ENCODE data around the gene CHST3.
"Not testable (repeated sequence)": the region's sequence is repeated elsewhere in the genome, so short reads cannot be mapped to it uniquely, and the experiment has no call there.

CHST3 gene

DNA sequence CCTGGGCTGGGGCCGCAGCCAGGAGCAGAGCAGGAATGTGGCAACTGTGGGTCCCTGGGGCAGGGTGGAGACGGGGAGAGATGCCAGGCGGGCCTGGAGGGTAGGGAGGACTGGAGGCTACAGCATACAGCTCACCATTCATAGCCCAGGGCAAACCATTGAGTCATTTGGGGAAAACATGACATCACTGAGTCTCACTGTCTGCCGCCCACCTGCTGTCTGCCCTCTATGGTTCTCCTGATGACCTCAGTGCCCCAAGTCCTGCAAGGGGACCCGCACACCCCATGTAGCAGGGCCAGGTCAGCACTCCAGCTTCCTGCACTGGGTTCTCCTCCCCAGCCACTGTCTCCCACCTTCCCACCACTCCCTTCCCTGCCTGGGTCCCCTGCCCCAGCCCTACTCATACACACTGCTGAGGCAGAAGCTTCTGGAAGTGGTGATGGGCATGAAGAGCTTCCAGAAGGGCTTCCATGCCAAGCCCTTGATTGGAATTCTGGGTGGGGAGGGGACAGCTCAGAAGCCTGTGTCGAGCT is 10.4 kb downstream of the CHST3 start:
- peak; percentile 68 for DNase-seq

DNA sequence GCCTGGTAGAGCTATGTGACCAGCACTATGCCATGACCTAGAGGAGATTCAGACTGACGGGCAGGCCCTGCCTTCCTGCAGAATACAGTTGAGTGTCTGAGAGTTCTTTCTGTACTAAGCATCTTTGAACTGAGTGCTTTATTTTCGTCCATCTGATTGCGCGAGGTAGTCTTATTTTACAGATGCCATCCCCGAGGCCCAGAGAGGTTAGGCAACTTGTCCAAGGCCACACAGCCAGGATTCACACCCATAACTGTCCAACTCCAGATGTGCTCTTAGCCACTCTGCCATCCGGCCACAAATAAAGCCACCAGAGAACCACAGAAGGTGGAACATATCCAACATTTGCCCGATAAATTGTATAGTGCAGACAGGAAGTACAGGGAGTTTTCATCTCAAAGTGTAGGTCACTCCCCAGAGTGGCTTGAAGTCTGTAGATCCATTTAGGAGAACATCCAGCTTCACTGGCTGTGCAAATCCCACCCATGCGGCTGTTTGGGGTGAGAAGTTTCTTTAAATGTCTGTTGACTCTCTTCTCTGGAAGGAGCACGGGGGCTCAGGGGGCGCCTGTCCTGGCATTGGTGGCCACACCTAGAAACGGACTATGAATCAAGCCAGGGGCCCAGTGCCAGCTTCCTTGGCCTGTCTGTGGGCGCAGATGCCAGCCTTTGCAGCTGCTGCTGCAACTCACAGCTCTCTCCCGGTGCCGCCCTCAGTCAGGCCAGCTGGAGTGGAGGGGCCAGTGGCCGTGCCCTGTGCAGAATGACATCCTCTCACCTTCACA is 11.1 kb downstream of the CHST3 start:
- no peak for DNase-seq

DNA sequence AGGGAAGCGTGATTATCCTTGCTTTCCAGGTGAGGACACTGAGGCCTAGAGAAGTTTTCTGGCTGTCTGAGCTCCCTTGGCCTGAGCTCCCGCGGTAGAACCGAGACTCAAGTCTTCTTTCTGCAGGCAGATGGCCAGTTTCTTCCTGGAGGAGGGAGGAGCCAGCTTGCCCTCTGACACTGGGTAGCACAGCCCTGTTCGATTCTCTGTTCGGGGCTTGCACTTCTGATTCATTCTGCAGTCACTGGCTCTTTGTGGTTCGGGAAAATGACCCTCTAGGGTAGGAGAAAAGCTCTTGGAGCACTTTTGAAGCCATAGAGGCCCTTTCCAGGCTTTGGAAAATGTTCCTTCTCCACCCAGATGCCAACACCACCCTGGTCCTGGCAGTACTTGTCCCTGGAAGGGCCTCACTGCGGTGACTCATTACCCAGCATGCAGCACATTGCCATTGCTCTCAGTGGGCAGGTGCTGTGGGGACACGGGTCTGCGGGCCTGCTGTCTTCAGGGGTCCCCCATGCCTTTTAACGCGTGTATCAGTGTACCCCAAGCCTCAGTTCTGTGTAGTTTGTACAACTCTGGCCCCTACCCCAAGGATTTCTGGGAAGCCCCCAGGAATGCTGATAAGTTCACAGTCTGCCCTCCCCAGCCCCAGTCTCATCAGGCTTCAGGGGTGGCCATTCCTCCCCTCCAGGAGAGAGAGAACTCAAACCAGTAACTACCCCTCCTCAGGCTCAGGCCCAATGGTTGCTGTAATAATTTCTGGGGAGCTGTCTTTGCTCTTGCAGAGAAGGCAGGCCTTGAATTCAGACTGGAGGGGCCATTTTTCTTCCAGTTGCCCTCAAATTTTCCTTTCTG is 11.9 kb downstream of the CHST3 start:
- no peak for DNase-seq

DNA sequence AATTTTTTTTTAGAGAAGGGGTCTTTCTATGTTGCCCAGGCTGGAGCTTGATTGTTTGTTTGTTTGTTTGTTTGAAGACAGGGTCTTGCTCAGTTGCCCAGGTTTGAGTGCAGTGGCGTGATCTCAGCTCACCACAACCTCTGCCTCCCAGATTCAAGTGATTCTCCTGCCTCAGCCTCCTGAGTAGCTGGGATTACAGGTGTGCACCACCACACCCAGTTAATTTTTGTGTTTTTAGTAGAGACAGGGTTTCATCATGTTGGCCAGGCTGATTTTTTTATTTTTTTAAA is 13.4 kb downstream of the CHST3 start:
- DNase-seq: not testable (repeated sequence)

DNA sequence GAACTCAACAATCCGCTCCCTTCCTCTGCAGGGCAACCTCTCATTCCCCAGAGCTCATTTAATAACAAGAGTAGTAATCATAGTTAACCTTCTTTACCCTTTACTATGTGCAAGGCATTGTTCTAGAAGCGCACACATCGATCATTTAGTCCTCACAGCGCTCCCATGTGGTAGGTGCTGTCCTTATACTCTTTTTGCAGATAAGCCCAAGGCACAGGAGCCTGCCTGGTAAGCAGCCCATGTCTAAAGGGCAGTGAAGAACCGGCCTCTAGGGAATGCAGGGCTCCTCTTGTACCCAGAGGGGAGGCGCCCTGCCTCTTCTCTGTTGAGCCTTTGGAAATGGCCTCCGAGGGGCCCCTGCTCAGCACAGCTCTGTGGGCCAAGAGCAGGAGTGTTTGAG is 14.3 kb downstream of the CHST3 start:
- no peak for DNase-seq

DNA sequence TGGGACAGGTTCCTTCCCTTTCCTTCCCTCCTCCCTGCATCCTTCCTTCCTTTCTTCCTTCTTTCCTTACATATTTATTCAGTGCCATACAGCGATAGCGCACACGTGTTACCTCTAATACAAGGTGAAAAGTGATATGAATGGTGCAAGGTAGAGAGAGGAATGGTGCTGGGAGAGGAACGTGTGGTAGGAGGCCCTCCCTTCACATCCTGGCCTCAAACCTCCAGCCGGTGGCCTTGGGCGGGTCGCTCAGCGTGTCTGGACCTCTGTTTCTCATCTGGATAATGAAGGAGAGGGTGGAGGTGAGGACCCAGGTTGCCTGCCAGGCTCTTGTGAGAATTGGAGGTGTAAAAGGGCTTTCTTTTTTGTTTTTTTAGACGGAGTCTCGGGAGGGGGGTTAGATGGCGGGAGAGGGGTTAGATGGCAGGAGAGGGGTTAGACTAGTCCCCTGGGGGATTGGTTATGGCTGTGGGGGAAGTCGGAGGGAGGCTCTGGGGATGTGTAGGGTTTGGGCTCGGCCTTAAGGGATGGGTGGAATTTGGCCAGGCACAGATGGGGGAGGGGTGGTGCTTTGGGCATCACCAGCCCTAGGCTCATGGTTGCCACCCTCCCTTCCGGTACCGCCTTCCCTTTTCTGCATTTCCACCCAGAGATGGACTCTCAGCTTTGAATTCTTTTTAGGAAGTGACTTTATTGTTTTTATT is 14.9 kb downstream of the CHST3 start:
- no peak for DNase-seq

DNA sequence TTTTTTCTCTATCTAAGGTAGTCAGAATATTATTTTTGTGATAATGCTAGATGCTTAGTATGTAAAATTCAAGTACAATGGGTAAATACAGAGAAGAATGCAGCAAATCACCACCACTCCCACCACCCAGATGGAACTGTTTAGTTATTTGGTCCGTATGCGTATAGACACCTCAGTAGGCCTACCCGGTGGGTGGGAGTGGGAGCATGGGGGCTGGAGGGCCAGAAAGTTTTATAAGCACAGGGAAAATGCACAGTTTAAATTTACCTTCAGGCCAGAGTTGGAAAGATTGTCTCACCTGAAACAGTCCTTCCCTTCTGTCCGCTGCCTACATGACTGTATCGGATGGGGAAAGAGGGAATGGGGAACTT is 15.5 kb downstream of the CHST3 start:
- DNase-seq: no peak

DNA sequence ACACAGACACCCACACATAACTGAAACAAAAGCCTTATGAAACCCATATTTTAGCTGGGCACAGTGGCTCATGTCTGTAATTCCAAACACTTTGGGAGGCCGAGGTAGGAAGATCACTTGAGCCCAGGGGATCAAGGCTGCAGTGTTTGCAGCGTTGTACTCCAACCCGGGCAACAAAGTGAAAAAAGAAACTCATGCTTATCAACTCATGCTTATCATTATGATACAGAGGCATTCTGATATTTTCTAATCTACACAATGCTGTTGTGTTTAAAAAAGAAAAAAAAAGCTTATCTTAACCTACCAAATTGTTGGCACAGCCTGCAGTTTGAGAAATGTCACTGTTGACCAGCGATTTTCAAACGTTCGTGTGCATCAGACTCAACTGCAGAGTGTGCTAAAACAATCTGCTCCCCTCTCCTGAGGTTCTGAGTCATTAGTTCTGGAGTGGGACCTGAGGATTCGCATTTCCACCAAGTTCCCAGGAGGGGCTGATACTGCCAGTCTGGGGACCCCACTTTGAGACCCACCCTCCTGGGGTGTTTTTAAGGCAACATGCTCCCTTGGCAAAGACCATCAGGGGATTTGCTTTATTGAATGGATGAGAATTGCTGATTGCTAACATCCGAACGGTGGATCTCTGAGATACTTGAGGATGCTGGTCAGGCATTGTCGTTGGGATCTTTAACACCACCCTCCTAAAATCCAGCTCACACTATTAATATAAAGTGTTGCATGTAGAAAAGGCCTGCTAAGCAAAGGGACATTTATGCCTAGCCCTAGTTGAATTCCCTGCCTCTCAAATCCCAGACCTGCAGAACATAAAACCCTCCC is 16.2 kb downstream of the CHST3 start:
- DNase-seq: no peak

DNA sequence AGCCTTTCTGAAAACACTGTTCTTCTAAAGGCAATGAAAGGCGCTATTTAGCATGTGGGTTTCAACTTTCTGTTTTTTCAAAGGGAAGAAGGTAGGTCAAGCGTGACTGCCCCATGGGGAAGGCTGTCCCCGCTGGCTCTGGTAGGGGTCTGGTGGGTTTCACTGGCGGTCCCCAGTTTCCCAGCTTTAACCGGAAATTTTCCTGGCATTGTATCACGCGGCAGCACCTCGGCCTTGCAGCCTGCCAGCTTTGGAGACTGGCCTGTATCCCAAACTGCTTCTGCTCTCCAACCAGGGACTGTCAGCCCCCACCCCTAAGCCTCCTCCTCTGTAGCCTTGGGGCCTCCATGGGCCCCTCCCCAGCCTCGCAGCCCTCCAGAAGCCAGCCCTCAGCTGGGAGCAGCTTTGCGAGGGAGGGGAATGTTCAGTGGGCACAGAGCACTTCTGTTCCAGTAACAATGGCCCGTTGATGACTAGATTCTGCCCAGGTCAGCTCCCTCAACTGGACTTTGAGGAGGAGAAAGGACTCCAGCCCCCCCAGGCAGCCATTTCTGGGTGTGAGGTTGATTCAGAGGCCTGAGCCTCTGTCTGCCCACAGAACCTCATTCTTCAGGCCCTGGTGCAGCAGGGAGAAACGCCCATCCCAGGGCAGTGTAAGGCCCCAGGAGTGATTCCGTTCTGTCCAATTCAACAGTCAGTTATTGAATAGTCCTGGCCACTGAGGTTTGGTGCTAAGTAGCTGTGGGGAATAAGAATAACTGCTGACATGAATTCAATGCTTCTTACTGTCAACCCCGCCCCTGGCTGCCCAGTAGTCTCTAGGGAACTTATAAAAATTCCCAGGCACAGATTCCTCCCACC is 17.1 kb downstream of the CHST3 start:
- no peak for DNase-seq

DNA sequence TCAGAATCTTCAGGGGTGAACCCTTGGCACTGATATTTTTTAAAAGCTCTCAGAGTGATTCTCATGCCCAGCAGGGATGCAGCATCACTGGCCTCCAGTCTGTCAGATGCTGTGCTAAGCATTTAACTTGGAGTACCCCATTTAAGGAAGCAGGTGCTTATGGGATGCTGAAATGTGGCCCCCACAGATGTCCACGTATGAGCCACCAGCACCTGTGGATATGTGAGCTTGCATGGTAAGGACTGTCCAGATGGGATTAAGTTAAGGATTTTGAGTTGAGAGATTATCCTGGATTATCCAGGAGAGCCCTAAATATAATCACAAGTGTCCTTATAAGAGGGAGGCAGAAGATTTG is 17.7 kb downstream of the CHST3 start:
- no peak for DNase-seq

DNA sequence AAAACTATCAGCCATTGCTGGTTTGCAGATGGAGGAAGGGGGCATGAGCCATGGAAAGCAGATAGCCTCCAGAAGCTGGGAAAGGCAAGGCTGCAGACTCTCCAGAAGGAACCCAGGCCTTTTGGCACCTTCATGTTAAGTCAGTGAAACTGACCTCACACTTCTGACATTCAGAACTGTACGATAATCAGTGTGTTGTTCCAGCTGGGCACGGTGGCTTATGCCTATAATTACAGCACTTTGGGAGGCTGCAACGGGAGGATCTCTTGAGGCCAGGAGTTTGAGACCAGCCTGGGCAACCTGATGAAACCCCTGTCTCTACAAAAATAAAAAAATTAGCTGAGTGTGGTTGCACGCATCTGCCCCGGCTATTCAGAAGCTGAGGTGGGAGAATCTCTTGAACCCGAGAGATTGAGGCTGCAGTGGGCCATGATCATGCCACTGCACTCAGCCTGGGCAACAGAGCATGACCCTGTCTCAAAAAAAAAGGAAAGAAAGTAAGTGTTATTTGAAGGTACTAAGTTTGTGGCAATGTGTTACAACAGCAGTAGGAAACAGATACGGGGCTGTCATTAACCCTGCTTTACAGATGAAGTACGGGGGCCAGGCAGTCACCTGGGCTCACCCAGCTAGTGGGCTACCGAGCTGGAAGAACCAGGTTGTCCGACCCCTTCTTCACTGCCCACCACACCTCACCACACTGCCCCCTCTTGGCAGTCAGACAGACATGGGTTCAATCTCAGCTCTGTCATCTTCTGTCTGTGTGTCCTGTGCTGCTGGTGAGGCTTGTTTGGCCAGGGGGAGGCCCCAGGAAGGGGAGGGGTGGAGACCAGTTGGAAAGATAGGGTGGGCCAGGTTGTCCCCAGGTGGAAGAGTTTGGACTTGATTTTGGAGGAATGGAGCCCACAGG is 18.3 kb downstream of the CHST3 start:
- DNase-seq: no peak

DNA sequence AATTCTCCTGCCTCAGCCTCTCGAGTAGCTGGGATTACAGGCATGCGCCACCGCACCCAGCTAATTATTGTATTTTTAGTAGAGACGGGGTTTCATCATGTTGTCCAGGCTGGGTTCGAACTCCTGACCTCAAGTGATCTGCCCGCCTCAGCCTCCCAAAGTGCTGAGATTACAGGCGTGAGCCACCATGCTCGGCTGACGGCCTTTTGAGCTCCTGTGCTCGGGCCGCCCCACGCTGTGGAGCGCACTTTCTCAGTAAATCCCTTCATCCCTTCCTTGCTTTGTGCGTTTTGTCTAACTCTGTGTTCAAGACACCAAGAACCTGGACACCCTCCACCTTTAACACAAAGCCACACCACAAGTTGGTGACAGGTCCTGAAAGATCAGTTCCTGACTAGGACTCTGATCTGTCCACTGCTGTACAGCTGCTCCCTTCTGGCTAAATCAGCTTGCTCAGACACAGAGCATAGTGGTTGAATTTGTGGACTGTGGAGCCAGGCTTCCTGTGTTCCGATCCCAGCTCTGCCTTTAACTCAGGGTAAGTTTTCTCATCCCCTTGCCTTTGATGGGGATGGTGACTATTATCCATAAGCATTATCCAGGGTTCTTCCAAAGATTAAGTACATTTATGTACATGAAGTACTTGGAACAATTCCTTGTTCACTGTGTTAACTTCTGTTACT is 20.1 kb downstream of the CHST3 start:
- no peak for DNase-seq

DNA sequence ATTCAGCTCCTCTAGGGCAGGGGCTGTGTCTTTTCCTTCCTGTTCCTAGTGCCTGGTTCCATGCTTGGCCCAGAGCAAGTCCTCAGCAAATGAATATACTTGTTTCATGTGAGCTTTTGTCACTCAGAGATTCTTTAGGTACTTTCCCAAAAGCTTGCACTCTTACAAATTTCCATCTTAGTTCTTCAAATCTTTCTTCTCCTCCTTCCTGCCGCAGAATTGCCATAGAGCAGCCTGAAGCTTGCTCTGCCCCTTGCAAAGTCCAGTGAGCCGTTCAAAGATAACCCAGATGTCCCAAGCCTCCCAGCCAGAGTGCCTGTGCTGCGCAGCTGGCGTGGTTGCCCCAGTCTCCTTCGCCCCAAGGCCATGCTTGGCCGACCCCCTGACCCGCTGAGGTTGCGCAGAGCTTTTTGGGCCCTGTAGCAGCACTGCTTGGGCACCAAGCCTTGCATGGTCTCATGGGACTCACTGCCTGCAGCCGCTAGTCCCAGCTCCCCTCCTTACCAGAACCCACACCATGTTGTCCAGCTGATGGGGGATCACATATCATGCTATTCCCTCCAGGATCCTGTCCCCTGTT is 20.7 kb downstream of the CHST3 start:
- no peak for DNase-seq

DNA sequence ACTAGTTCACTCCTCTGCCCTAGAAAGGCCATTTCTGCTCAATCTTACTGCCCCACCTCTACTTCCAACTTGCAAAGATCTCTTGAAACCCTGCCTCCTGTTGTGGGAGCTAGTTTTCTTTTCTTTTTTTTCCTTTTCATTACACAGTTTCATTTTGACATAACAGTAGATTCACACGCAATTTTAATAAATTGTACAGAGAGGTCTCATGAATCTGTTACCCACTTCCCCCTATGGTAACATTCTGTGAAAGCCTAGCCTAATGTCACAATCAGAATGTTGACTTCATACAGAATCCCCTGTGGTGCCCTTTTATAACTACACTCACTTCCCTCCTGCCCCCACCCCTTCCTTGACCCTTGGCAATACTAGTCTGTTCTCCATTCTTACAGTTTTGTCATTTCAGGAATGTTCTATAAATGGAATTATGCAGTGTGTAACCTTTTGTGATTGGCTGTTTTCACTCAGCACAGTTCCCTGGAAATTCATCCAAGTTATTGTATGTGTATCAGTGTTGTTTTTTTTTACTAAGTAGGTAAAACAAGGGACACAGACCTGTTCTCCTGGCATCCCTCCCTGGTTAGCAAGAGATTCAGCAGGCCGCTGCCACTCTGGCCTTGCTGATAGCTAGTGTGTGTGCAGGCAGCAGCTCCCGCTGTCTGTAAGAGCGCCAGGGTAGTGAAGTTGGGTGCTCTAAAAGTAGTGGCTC is 21.5 kb downstream of the CHST3 start:
- no peak for DNase-seq

DNA sequence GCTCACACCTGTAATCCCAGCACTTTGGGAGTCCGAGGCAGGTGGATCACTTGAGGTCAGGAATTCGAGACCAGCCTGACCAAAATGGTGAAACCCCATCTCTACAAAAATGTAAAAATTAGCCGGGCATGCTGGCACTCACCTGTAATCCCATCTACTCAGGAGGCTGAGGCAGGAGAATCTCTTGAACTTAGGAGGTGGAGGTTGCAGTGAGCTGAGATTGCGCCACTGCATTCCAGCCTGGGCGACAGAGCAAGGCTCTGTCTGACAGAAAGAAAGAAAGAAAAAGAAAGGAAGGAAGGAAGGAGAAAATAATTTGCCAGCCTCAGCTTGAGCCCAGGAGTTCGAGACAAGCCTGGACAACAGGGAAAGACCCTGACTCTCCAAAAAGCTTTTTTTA is 24.7 kb downstream of the CHST3 start:
- DNase-seq: not testable (repeated sequence)

DNA sequence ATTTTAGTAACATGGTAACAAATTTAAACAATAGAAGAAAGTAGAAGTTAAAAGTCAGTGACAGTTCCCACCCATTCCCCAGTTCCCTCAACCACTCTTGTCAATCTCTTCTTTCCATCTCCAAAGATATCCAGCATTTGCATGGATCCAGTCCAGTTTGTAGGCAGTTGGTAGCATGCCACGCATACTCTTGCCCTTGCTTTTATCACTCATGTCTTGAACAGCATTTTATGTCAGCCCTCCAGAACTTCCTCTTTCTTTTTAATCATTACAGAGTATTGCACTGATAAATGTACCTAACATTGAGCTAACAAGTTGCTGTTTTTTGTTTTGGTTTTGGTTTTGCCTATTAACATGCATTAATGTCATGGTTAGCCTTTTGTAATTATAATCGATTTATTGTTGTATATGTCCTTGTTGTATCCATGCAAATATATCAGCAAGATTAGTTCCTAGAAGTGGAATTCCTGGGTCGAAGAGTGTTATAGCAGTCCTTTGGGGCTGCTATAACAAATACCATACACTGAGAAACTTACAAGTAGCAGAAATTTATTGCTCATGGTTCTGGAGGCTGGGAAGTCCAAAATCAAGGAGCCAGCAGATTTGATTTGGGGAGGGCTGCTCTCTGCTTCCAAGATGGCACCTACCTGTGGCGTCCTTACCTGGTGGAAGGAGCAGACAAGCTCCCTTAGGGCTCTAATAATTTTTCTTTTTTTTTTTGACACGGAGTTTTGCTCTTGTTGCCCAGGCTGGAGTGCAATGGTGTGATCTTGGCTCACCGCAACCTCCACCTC is 25.7 kb downstream of the CHST3 start:
- no peak for DNase-seq

DNA sequence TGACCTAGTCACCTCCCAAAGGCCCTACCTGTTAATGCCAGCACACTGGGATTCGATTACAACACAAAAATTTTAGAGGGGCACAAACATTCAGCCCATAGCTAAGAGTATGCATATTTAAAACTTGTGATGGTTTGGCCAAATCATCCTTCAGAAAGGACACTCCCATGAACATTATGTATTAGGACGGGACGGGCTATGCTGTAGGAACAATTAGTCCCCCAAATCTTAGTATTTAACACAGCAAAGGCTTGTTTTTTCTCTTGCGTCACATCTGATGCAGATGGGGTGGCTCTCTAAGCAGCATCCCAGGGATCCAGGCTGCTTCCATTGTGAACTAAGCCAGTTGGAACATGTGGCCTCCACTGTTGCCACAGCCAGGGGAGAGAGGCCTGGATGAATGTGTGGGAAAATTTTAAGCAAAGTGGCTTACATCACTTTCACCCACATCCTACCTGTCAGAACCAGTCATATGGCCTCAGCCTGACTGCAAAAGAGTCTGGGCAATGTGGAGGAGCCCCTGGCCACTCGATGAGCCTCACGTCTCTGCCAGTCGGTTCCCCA is 26.6 kb downstream of the CHST3 start:
- DNase-seq: no peak

DNA sequence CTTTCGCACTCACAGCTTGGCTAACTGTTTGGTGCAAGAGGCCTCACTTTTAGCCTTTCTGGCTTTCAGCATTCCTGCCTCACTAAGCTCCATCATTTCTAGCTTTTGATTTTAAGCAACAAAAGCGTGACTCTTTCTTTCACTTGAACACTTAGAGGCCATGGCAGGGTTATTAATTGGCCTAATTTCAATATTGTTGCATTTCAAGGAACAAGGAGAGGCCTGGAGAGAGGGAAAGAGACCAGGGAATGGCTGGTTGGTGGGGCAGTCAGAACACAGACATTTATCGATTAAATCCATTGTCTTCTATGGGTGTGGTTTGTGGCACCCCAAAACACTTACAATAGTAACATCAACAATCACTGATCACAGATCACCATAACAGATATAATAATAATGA is 31.3 kb downstream of the CHST3 start:
- DNase-seq: no peak

Measured in activated CD8-positive, alpha-beta memory T cell treated with anti-CD3 and anti-CD28 coated beads for 24 hours (primary cell).